T-cell (primary cell): Measurements from ENCODE around the gene TBC1D10A. TPM values are rescaled to one million over a fixed set of nuclear protein-coding genes. Genes with fewer than 3 reads are reported as not detected.

ENCODE experiments used
- ATAC-seq, 4 experiments: fragments of 200-7000 bp in 3 of 4; fragments of 150-1000 bp in 1 of 4; cut with Tn5 transposase; replicated peaks in 1 of 4; 1 replicate in 3 of 4; 2 replicates in 1 of 4; pipeline ENCODE4 v1.10.0; 2021; ENCODE audit warnings: moderate library complexity in 3 of 4, mild to moderate bottlenecking in 2 of 4, moderate number of reproducible peaks in 1 of 4
- CTCF ChIA-PET, 2 donors: fragments of 300-600 bp; sonication (Branson Sonifier 250); formaldehyde crosslinking; loops; one replicate each; lab custom pipeline; 2022; ENCODE audit warnings: antibody characterized with exemption in 2 of 2; lab: Charles Lee
- POLR2A ChIA-PET, 2 donors: fragments of 300-600 bp; sonication (Branson Sonifier 250); formaldehyde crosslinking; loops; one replicate each; lab custom pipeline; 2022; ENCODE audit warnings: antibody characterized with exemption in 2 of 2; lab: Charles Lee
- DNase-seq, 35 experiments: peaks; one replicate each; pipeline versions ENCODE4 v3.0.0 to v3.0.0-alpha.2; 2013 to 2023
- H3K27ac ChIP-seq: one replicate; pipeline ENCODE4 v1.5.1; 2013; ENCODE audit warnings: low read length
- H3K27me3 ChIP-seq, 2 experiments: replicated peaks in 1 of 2; 1 replicate in 1 of 2; 2 replicates in 1 of 2; pipeline versions ENCODE4 v1.6.1 to v1.7.0; 2013; ENCODE audit warnings: low read length in 1 of 2, mixed read lengths in 1 of 2; ENCODE audit not compliant: control insufficient read depth in 2 of 2, insufficient read depth in 2 of 2; ENCODE audit errors: extremely low read depth in 1 of 2
- H3K36me3 ChIP-seq, 2 donors: 1 replicate in 1 of 2; 2 replicates in 1 of 2; pipeline versions ENCODE4 v1.6.1 to v1.7.0; 2013; ENCODE audit warnings: low read length in 1 of 2; ENCODE audit not compliant: control insufficient read depth in 2 of 2, insufficient read depth in 1 of 2; ENCODE audit errors: extremely low read depth in 1 of 2
- H3K4me1 ChIP-seq, 2 experiments: 1 replicate in 1 of 2; 2 replicates in 1 of 2; pipeline versions ENCODE4 v1.6.1 to v1.7.0; 2013; ENCODE audit warnings: low read length in 2 of 2, mixed read lengths in 1 of 2; ENCODE audit not compliant: insufficient read depth in 2 of 2, control insufficient read depth in 1 of 2; ENCODE audit errors: extremely low read depth in 1 of 2
- H3K4me3 ChIP-seq, 2 donors: 1 replicate in 1 of 2; 2 replicates in 1 of 2; pipeline versions ENCODE4 v1.5.1 to v1.7.0; 2013; ENCODE audit warnings: mild to moderate bottlenecking in 2 of 2, low read length in 1 of 2, moderate library complexity in 1 of 2; ENCODE audit not compliant: control insufficient read depth in 1 of 2; ENCODE audit errors: extremely low read depth in 1 of 2
- H3K9me3 ChIP-seq: 2 replicates; pipeline ENCODE4 v1.7.0; 2013
- H3K27ac Mint-ChIP-seq, 2 donors: one replicate each; pipeline ENCODE4 v1.8.0; 2020 to 2021; ENCODE audit warnings: mild to moderate bottlenecking in 2 of 2, mixed read lengths in 2 of 2
- H3K27me3 Mint-ChIP-seq, 2 donors: one replicate each; pipeline ENCODE4 v1.8.0; 2021 to 2022; ENCODE audit warnings: mixed read lengths in 2 of 2
- H3K36me3 Mint-ChIP-seq: one replicate; pipeline ENCODE4 v1.8.0; 2021; ENCODE audit warnings: mixed read lengths
- H3K4me1 Mint-ChIP-seq, 3 donors: one replicate each; pipeline ENCODE4 v1.8.0; 2020 to 2022; ENCODE audit warnings: mixed read lengths in 3 of 3, mild to moderate bottlenecking in 1 of 3
- H3K4me3 Mint-ChIP-seq, 3 donors: one replicate each; pipeline ENCODE4 v1.8.0; 2020 to 2022; ENCODE audit warnings: mild to moderate bottlenecking in 3 of 3, mixed read lengths in 3 of 3, moderate library complexity in 3 of 3
- H3K9me3 Mint-ChIP-seq, 3 donors: one replicate each; pipeline ENCODE4 v1.8.0; 2020 to 2022; ENCODE audit warnings: mixed read lengths in 3 of 3
- WGBS: methylation state at CpG from one replicate; pipeline ENCODE4 v1.1.5; 2013; ENCODE audit warnings: missing lambda C conversion rate; ENCODE audit not compliant: insufficient coverage; 5-methylcytosine and 5-hydroxymethylcytosine counted together
- total RNA-seq, 35 experiments: library from RNA in 6 of 35; stranded (reverse) in 6 of 35; fragments of 120-200 nt in 1 of 35; gene quantifications; one replicate each; pipeline versions ENCODE4 v1.2.1 to v1.2.4 and lab custom pipeline; 2013 to 2026

The TBC1D10A gene
- total RNA-seq, 5 donors from 2014 or later (not counting 1 experiment from before 2014, with no cell fraction given): 56.2 to 84.3 (median 82.3) TPM

DNA sequence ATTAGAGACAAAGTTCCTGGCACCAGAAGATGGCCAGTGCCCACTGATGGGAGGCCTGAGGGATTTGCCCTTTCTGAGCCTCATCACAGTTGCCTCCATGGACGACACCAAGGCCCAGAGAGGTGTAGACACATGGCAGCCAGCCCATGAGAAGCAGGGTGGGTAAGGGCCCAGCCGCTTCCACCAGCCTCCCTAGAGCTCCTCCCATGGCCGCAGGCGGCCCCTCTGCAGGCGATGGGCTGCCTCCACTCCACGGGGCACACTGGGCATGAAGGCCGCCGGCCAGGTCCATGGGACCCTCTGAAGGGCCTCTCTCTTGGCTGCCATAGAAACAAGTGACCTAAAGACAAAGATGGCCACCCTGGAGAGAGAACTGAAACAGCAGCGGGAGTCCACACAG is 44.6 kb upstream of the TBC1D10A start:
- ChIA-PET CTCF (interaction anchor here (0.5 kb wide), 2 partner anchors 49 to 236 kb away, joined by 3 to 5 read pairs; partner anchors contain the start of gene TCN2 (in 1 of the 2)), POLR2A (no interaction called here)
- H3K4me1 Mint-ChIP-seq: no peaks in the 10 kb centered on the region
- DNase-seq: no peak
- no peak overlapping the region for H3K4me3 Mint-ChIP-seq
- no peak overlapping the region for H3K4me3 ChIP-seq
- no peaks in the 10 kb centered on the region for H3K27me3 Mint-ChIP-seq
- H3K9me3 Mint-ChIP-seq: no peaks in the 10 kb centered on the region
- H3K27ac ChIP-seq: no peak overlapping the region
- 98% methylated on average over 9 of the region's 9 CpGs for WGBS
- no peaks in the 10 kb centered on the region for H3K27me3 ChIP-seq
- no peaks in the 10 kb centered on the region for H3K36me3 ChIP-seq
- ATAC-seq: no peak
- H3K4me1 ChIP-seq: no peaks in the 10 kb centered on the region
- H3K9me3 ChIP-seq: no peaks in the 10 kb centered on the region
- peaks cover 3% of the 10 kb centered on the region for H3K36me3 Mint-ChIP-seq
- H3K27ac Mint-ChIP-seq: no peak overlapping the region

DNA sequence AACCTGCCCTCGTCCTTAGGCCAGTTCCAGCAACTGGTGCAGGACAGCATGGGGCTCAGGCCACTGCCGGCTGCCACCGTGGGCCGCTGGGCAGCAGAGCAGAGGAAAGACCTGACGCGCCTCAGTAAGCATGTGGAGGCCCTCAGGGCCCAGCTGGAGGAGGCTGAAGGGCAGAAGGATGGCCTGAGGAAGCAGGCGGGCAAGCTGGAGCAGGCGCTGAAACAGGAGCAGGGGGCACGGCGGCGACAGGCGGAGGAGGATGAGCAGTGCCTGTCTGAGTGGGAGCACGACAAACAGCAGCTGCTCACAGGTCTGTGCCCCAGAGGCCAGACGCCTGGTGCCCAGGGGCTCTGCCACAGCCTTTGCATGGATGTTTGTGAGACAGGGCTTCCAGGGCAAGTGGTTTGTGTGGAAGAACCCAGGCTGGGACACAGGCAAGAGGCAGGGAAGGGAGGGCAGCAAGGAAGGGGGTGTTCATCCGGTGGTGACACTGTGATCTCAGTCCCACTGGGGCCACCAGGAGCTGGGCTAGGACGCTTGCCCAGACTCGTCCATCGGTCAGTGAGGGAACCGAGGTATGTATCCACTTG is 44.0 kb upstream of the TBC1D10A start:
- CTCF ChIA-PET: interaction anchor here in 1 of 2 donors (0.5 kb wide), 1 partner anchor 236 kb away, joined by 3 read pairs; the partner anchor contains the start of gene TCN2
- Histone ChIP-seq H3K36me3 (peaks cover 0 to 4% of the 10 kb centered on the region in 2 donors), H3K27ac (no peak overlapping the region), H3K9me3 (no peaks in the 10 kb centered on the region), H3K27me3 (no peaks in the 10 kb centered on the region), H3K4me3 (no peak overlapping the region), H3K4me1 (no peaks in the 10 kb centered on the region)
- Mint-ChIP-seq H3K9me3 (no peaks in the 10 kb centered on the region), H3K27ac (no peak overlapping the region), H3K36me3 (peaks cover 6% of the 10 kb centered on the region), H3K4me3 (no peak overlapping the region), H3K27me3 (no peaks in the 10 kb centered on the region), H3K4me1 (no peaks in the 10 kb centered on the region)
- ATAC-seq: no peak
- WGBS: 93% methylated on average over 19 of the region's 19 CpGs
- POLR2A ChIA-PET: no interaction called here
- no peak for DNase-seq

DNA sequence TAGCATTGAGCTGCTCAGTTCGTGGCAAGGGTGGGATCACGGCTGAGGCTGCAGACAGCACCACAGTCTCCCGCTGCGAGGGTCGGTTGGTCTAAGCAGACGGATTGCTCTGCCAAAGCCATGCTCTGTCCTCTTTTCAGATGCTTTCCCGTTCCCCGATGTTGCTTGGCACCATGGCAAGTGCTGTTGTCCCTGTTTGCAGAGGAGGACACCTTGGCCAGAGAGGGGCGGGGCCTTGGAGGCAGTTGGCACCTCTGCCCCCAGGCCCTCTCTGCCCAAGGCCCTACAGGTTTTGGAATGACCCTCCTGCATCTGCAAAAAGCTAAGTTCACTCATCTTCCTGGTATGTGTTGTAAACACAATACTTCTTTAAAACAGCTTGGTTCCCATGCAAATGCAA is 41.7 kb upstream of the TBC1D10A start:
- ChIA-PET CTCF (interaction anchor here in 1 of 2 donors (0.6 kb wide), 1 partner anchor 37 kb away, joined by 3 read pairs; no protein-coding TSS in a partner anchor), POLR2A (no interaction called here)
- Histone ChIP-seq H3K27me3 (no peaks in the 10 kb centered on the region), H3K9me3 (no peaks in the 10 kb centered on the region), H3K27ac (no peak overlapping the region), H3K4me1 (no peaks in the 10 kb centered on the region), H3K4me3 (no peak overlapping the region), H3K36me3 (peaks cover 0 to 6% of the 10 kb centered on the region in 2 donors)
- no peak overlapping the region for H3K4me3 Mint-ChIP-seq
- H3K36me3 Mint-ChIP-seq: peaks cover 10% of the 10 kb centered on the region
- DNase-seq (no peak), ATAC-seq (no peak)
- H3K27me3 Mint-ChIP-seq: no peaks in the 10 kb centered on the region
- H3K9me3 Mint-ChIP-seq: no peaks in the 10 kb centered on the region
- H3K4me1 Mint-ChIP-seq: no peaks in the 10 kb centered on the region
- 91% methylated on average over 9 of the region's 9 CpGs for WGBS
- no peak overlapping the region for H3K27ac Mint-ChIP-seq

DNA sequence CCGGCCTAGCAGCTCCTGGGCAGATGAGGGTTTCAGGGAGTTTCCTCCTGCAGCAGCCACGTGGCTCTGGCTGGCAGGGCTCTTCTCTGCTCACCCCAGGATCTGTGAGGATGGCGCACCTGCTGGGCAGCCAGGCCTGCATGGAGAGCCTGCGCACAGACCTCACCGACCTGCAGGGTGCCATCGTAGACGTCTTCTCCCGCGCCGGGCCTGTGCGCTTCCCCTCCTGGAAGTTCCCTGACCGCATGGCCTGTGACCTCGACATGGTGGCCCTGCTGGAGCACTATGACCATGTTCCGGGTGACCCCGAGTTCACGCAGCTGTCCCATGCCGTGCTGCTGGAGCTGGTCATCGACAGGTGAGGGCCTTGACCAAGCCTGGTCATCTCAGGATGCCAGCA is 39.1 kb upstream of the TBC1D10A start:
- H3K27me3 ChIP-seq: no peaks in the 10 kb centered on the region
- H3K4me1 ChIP-seq: no peaks in the 10 kb centered on the region
- DNase-seq (no peak), ATAC-seq (no peak)
- no peak overlapping the region for H3K27ac Mint-ChIP-seq
- ChIA-PET CTCF (interaction anchor here in 1 of 2 donors (1.1 kb wide), 1 partner anchor 116 kb away, joined by 3 read pairs; no protein-coding TSS in a partner anchor), POLR2A (interaction anchor here in 1 of 2 donors (0.6 kb wide), 1 partner anchor 16 kb away, joined by 3 read pairs; no protein-coding TSS in a partner anchor)
- 94% methylated on average over 18 of the region's 18 CpGs for WGBS
- no peaks in the 10 kb centered on the region for H3K9me3 ChIP-seq
- H3K4me1 Mint-ChIP-seq: peaks cover 0 to 10% (median 0%) of the 10 kb centered on the region in 3 donors
- H3K27ac ChIP-seq: no peak overlapping the region
- H3K27me3 Mint-ChIP-seq: no peaks in the 10 kb centered on the region
- H3K9me3 Mint-ChIP-seq: no peaks in the 10 kb centered on the region
- no peak overlapping the region for H3K4me3 Mint-ChIP-seq
- H3K36me3 ChIP-seq: peaks cover 0 to 6% of the 10 kb centered on the region in 2 donors
- H3K4me3 ChIP-seq: no peak overlapping the region
- H3K36me3 Mint-ChIP-seq: peaks cover 10% of the 10 kb centered on the region

DNA sequence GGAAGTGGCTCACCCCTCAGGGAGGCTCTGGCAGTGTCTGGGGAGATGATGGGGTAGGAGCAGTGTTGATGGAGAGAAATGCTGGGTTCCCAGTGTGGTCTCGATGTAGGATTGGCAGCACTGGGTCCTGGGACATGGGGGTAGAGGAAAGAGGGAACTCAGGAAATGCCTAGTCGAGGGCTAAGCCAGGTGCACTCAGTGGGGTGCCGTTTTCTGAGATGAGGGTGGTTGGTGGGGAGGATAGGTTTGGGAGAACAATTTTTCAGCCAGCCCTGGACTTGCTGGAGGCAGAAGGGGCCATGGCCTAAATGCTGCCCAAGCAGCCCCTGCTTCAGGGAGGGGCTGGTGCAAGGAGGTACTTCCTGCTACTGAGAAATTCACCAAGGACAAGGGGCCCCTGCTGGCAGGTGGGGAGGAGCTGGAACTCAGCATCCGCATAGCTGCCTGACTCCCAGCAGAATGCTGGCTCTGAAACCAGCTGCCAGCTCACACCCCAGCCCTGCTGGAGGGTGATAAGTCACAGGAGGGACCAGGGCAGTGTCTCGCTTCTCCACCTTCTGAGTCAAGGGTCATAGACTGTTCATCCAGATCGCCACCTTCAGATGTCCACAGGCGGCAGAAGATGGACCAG is 36.0 kb upstream of the TBC1D10A start:
- H3K9me3 ChIP-seq: no peaks in the 10 kb centered on the region
- ATAC-seq (peak in 1 of 4 experiments; percentile 16), DNase-seq (no peak)
- H3K27me3 ChIP-seq: no peaks in the 10 kb centered on the region
- WGBS: 88% methylated on average over 3 of the region's 7 CpGs
- POLR2A ChIA-PET: no interaction called here
- no peak overlapping the region for H3K27ac ChIP-seq
- H3K27ac Mint-ChIP-seq: no peak overlapping the region
- peaks cover 10% of the 10 kb centered on the region for H3K36me3 Mint-ChIP-seq
- H3K9me3 Mint-ChIP-seq: no peaks in the 10 kb centered on the region
- H3K36me3 ChIP-seq: peaks cover 0 to 6% of the 10 kb centered on the region in 2 donors
- H3K27me3 Mint-ChIP-seq: peaks cover 0 to 2% of the 10 kb centered on the region in 2 donors
- peaks cover 0 to 3% of the 10 kb centered on the region in 2 experiments for H3K4me1 ChIP-seq
- CTCF ChIA-PET: no interaction called here
- no peak overlapping the region for H3K4me3 ChIP-seq
- no peak overlapping the region for H3K4me3 Mint-ChIP-seq
- peaks cover 3 to 15% (median 4%) of the 10 kb centered on the region in 3 donors for H3K4me1 Mint-ChIP-seq

DNA sequence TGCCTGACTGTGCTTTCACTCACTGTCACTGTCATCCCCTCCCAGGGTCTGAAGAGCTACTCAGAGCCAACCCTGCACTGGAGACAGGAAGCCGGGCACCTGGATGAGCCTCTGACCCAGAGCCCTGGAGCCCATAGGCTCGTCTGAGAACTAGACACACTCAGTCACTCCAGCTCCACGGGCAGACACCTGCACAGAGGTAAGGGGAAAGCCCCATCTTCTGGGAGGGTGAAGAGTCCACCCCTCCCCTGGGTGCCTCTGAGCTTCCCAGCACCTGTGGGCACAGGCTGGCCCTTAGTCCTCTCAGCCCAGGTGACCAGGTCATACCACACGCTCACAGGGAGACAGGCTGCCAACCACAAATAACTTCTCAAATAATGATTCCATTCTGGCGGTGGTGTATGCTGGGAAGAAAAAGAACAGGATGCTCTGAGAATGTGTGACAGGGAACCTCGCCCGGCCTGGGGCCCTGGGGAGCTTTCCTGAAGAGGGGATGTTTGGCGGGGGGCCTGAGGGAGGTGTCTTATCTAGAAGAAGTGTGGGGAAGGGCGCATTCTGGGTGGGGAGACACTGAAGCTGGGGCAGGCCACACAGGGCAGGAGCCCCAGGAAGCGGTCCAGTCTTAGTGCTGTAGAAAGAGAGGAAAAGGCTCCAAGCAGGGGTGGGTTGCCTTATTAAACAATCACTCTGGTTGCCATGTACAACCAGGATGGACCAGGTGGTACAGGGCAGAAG is 35.3 kb upstream of the TBC1D10A start:
- Histone ChIP-seq H3K36me3 (peaks cover 0 to 6% of the 10 kb centered on the region in 2 donors), H3K4me1 (peaks cover 0 to 10% of the 10 kb centered on the region in 2 experiments), H3K27ac (no peak overlapping the region), H3K4me3 (no peak overlapping the region), H3K27me3 (peaks cover 0 to 3% of the 10 kb centered on the region in 2 experiments), H3K9me3 (no peaks in the 10 kb centered on the region)
- ChIA-PET POLR2A (no interaction called here), CTCF (interaction anchor here in 1 of 2 donors (1.2 kb wide), 1 partner anchor 74 kb away, joined by 3 read pairs; no protein-coding TSS in a partner anchor)
- H3K4me1 Mint-ChIP-seq: peaks cover 7 to 22% (median 7%) of the 10 kb centered on the region in 3 donors
- H3K27me3 Mint-ChIP-seq: peaks cover 0 to 2% of the 10 kb centered on the region in 2 donors
- H3K4me3 Mint-ChIP-seq: no peak overlapping the region
- H3K27ac Mint-ChIP-seq: no peak overlapping the region
- DNase-seq: no peak
- WGBS: 98% methylated on average over 5 of the region's 10 CpGs
- no peaks in the 10 kb centered on the region for H3K9me3 Mint-ChIP-seq
- H3K36me3 Mint-ChIP-seq: peaks cover 10% of the 10 kb centered on the region
- ATAC-seq: no peak
